Retinal pigment epithelial cell (primary cell): ENCODE measurements around the gene EMID1.

Experiments used
- DNase-seq: peaks from one replicate; pipeline ENCODE4 v3.0.0-alpha.2; 2010; ENCODE audit warnings: low read depth
- H3K4me3 ChIP-seq: 2 replicates; pipeline ENCODE4 v1.5.1; 2011; ENCODE audit warnings: mild to moderate bottlenecking, low read length, control low read depth, moderate library complexity
- TF ChIP-seq, protein P1 (sequence below): conservative IDR thresholded peaks from 2 replicates; pipeline ENCODE4 v1.5.1; 2011; ENCODE audit warnings: low read depth, low read length, control low read depth, inconsistent platforms

EMID1 gene

GRCh38 chr22:29205594-29206371 lies at the start of gene EMID1:
EMID1 (plus strand) TSS chr22:29205896; CDS start chr22:29206039, 143 bp downstream.
- TF ChIP-seq, protein P1, sequence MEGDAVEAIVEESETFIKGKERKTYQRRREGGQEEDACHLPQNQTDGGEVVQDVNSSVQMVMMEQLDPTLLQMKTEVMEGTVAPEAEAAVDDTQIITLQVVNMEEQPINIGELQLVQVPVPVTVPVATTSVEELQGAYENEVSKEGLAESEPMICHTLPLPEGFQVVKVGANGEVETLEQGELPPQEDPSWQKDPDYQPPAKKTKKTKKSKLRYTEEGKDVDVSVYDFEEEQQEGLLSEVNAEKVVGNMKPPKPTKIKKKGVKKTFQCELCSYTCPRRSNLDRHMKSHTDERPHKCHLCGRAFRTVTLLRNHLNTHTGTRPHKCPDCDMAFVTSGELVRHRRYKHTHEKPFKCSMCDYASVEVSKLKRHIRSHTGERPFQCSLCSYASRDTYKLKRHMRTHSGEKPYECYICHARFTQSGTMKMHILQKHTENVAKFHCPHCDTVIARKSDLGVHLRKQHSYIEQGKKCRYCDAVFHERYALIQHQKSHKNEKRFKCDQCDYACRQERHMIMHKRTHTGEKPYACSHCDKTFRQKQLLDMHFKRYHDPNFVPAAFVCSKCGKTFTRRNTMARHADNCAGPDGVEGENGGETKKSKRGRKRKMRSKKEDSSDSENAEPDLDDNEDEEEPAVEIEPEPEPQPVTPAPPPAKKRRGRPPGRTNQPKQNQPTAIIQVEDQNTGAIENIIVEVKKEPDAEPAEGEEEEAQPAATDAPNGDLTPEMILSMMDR: peak; percentile 25
- peak within 1 kb of the TSS; percentile 54 for H3K4me3 ChIP-seq
- DNase-seq: no peak

DNA sequence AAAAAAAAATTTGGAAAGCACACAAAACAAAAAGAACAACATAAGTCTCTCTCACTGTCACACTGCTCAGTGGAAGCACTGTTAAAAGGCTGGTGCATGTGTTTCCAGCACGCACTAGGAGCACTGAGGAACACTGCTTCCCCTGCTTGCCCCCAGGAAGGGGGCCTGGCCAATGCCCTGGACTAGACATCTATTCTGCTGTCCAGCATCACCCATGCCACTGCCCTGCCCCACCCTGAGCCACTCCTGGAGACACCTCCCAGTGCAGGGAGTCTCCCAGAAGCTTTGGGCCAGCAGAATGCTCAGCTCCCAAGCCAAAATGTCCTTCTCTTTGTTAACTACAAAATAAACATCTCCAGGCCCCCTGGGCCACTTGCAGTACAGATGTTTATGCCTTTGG lies 49.7 kb upstream of the EMID1 start:
- TF ChIP-seq, protein P1: no peak
- no peak for DNase-seq
- no peak overlapping the region for H3K4me3 ChIP-seq

DNA sequence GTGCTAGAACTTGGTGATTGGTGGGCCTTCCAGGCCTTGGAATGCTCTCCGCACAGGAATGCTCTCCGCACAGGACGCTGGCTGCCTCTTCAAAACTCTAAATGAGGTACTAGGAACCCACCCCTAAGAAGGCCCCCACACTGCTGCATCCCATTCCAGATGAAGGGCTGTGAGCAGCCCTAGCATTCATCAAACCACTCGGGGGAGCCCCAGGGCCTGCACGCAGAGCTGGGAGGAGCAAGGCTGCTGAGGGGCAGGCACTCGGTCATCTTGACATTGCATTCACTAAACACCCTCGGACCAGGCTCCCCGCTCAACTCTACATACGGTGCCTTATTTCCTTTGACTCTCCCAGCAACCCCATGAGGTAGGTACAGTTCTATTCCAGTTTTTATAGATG lies 49.2 kb upstream of the EMID1 start:
- H3K4me3 ChIP-seq: no peak overlapping the region
- TF ChIP-seq, protein P1: peak; percentile 26
- no peak for DNase-seq

- H3K4me3 ChIP-seq: no peak overlapping the region
- TF ChIP-seq, protein P1: no peak
- no peak for DNase-seq
Observed at GRCh38 chr22:29157759-29158535, 47.7 kb upstream of the EMID1 start.

GRCh38 chr22:29158546-29158945 lies 47.1 kb upstream of the EMID1 start:
- DNase-seq: no peak
- TF ChIP-seq, protein P1: no peak
- H3K4me3 ChIP-seq: no peak overlapping the region

DNA sequence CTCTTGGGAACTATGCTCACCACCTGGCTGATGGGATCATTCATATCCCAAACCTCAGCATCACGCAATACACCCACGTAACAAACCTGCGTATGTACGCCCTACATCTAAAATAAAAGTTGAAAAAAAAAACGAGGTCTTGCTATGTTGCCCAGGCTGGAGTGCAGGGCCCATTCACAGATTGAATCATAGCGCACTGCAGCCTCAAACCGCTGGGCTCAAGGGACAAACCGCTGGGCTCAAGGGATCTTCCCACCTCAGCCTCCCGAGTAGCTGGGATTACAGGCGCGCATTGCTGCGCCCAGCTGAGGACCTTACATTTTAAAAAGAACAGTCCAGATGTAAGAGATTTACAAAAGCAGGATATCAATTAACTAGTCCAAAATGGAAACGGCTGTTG lies 41.9 kb upstream of the EMID1 start:
- TF ChIP-seq, protein P1: no peak
- DNase-seq: no peak
- H3K4me3 ChIP-seq: no peak overlapping the region
